GM12878 (cell line): ENCODE results near the gene RNFT2.

Experiments
- MXI1 ChIP-seq: fragments of 150-350 bp; IDR thresholded peaks from 2 replicates; pipeline ENCODE4 v1.6.1; 2011; ENCODE audit warnings: low read depth, mild to moderate bottlenecking, inconsistent platforms, low read length, improper control_type of control experiment
- RAD21 ChIP-seq: IDR thresholded peaks from 2 replicates; pipeline ENCODE4 v1.6.1; 2011; ENCODE audit warnings: mild to moderate bottlenecking, low read depth, low read length, moderate library complexity; ENCODE audit not compliant: insufficient read depth
- TF ChIP-seq, protein P1 (sequence below), 3 experiments: IDR thresholded peaks in 2 of 3; conservative IDR thresholded peaks in 1 of 3; 2 replicates each; pipeline ENCODE4 v1.5.1; 2011; ENCODE audit warnings: low read depth in 3 of 3, low read length in 3 of 3, mild to moderate bottlenecking in 3 of 3, control low read depth in 2 of 3, moderate library complexity in 2 of 3, inconsistent platforms in 1 of 3, mixed read lengths in 1 of 3; ENCODE audit not compliant: control insufficient read depth in 2 of 3, insufficient read depth in 1 of 3; ENCODE audit errors: extremely low read depth in 1 of 3
- TF ChIP-seq, protein P2 (sequence below): IDR thresholded peaks from 2 replicates; pipeline ENCODE4 v1.6.1; 2011; ENCODE audit warnings: borderline replicate concordance, low read depth, mild to moderate bottlenecking, moderate library complexity, mixed read lengths, low read length; ENCODE audit not compliant: insufficient read depth; ENCODE audit errors: extremely low read length
- TF ChIP-seq, protein P3 (sequence below): IDR thresholded peaks from 2 replicates; pipeline ENCODE4 v1.6.1; 2012; ENCODE audit warnings: mild to moderate bottlenecking, low read depth, low read length

DNA sequence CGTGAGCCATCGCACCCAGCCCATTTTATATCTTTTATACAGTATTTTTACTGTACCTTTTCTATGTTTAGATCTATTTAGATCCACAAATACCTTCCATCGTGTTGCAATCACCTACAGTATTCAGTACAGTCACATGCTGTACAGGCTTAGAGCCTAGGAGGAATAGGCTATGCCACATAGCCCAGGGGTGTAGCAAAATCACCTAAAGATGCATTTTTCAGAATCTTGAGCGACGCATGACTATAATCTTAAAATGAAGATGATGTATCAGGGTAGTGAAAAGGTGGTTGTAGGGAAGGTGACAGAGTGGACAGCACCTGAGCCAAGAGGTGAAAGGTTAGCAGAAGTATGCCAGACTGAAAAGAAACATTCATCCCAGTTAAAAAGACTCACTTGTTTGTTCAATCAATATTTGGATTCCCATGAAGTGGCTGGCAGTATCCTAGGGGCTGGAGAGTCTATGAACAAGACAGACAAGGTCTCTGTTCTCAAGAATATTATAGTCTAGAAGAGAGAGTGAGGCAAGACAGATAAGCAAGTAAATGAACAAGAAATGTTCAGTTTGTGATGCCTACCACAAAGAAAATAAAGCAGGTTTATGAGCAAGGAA is 3.9 kb upstream of the RNFT2 start:
- TF ChIP-seq, protein P1, sequence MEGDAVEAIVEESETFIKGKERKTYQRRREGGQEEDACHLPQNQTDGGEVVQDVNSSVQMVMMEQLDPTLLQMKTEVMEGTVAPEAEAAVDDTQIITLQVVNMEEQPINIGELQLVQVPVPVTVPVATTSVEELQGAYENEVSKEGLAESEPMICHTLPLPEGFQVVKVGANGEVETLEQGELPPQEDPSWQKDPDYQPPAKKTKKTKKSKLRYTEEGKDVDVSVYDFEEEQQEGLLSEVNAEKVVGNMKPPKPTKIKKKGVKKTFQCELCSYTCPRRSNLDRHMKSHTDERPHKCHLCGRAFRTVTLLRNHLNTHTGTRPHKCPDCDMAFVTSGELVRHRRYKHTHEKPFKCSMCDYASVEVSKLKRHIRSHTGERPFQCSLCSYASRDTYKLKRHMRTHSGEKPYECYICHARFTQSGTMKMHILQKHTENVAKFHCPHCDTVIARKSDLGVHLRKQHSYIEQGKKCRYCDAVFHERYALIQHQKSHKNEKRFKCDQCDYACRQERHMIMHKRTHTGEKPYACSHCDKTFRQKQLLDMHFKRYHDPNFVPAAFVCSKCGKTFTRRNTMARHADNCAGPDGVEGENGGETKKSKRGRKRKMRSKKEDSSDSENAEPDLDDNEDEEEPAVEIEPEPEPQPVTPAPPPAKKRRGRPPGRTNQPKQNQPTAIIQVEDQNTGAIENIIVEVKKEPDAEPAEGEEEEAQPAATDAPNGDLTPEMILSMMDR (IDR thresholded peaks at IDR 0.05 in 2 of 3, conservative IDR thresholded peaks at IDR 0.05 in 1 of 3; ENCODE audit: control insufficient read depth in 2 of 3, extremely low read depth in 1 of 3, insufficient read depth in 1 of 3, low read depth in 3 of 3, low read length in 3 of 3): no peak
- TF ChIP-seq RAD21 (no peak), MXI1 (no peak)
- TF ChIP-seq, protein P2, sequence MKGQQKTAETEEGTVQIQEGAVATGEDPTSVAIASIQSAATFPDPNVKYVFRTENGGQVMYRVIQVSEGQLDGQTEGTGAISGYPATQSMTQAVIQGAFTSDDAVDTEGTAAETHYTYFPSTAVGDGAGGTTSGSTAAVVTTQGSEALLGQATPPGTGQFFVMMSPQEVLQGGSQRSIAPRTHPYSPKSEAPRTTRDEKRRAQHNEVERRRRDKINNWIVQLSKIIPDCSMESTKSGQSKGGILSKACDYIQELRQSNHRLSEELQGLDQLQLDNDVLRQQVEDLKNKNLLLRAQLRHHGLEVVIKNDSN: no peak
- TF ChIP-seq, protein P3, sequence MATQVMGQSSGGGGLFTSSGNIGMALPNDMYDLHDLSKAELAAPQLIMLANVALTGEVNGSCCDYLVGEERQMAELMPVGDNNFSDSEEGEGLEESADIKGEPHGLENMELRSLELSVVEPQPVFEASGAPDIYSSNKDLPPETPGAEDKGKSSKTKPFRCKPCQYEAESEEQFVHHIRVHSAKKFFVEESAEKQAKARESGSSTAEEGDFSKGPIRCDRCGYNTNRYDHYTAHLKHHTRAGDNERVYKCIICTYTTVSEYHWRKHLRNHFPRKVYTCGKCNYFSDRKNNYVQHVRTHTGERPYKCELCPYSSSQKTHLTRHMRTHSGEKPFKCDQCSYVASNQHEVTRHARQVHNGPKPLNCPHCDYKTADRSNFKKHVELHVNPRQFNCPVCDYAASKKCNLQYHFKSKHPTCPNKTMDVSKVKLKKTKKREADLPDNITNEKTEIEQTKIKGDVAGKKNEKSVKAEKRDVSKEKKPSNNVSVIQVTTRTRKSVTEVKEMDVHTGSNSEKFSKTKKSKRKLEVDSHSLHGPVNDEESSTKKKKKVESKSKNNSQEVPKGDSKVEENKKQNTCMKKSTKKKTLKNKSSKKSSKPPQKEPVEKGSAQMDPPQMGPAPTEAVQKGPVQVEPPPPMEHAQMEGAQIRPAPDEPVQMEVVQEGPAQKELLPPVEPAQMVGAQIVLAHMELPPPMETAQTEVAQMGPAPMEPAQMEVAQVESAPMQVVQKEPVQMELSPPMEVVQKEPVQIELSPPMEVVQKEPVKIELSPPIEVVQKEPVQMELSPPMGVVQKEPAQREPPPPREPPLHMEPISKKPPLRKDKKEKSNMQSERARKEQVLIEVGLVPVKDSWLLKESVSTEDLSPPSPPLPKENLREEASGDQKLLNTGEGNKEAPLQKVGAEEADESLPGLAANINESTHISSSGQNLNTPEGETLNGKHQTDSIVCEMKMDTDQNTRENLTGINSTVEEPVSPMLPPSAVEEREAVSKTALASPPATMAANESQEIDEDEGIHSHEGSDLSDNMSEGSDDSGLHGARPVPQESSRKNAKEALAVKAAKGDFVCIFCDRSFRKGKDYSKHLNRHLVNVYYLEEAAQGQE: no peak
